Activated naive CD4-positive, alpha-beta T cell (primary cell): ENCODE measurements around the gene HIPK2.

Source experiments
- DNase-seq, 4 experiments: peaks; one replicate each; lab custom pipeline; 2025; lab: John Stamatoyannopoulos, UW

The HIPK2 gene

DNA sequence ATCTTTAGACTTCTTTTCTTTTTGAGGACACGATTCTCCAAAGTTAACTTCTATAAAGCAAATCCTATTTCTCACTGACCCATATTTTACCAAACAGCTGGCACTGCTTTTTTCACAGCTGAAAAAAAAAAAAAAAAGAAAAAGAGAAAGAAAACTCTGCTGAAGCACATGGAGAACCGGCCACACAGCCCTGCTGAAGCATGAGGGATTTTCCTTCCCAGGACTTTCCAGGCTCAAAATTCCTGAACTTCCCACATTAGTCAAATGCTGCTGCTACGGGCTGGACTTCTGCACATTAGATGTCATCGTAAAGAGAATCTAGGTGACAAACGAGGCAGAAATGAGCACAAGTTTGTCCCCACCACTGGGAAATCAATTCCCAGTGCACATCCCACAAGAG, 25.2 kb downstream of the HIPK2 start:
- no peak for DNase-seq

DNA sequence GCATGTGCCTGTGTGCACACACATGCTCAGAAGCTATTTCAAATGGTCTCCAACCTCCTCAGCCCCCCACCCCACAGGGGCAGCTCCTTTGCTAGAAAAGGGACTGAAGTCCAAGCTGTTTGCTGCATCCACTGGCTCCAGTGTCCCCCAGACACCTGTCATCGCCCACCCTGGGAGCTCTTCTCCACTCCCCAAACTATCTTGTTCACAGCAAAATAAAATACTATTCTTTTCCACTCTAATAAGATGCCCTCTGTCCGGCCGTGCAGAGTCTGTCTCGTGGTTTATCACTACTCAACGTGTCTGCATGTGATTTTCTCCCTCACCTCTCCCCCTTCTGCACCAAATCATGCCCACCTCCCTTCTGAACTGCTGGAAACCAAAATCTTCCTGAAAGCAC, 25.6 kb downstream of the HIPK2 start:
- no peak for DNase-seq

GRCh38 chr7:139750459-139751095, 27.2 kb downstream of the HIPK2 start:
- DNase-seq: no peak

DNA sequence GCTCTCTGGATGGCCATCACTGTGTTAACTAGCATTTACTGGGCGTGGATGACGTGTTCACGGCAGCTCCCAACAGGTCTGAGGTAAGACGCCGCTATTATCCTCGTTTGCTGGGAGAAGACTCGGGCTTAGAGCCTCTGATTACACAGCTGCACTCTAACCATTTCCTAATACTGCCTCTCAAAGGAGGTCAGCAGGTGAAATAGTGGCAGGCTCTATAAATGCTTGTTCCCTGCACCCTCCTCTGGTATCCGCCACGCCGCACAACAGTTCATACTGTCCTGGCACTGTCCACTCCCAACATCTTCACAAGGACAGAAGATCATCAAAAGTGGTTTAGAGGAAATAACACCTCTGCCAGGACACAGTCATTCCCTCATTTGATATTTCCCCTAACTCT, 28.3 kb downstream of the HIPK2 start:
- DNase-seq: no peak

GRCh38 chr7:139748941-139749340, 28.9 kb downstream of the HIPK2 start:
- DNase-seq: no peak

DNA sequence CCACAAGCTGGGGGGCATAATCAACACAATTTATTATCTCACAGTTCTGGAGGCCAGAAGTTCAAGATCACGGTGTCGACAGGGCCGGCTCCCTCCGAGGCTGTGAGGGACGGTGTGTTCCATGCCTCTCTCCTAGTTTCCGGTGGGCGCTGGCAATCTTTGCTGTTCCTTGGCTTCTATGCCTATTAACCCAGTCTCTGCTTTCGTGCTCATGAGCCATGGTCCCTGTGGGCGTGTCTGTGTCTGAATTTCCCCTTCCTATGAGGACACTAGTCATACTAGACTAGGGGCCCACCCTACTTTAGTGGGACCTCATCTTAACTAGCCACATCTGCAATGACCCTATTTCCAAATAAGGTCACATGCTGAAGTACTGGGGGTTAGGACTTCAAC, 29.4 kb downstream of the HIPK2 start:
- no peak for DNase-seq

- DNase-seq: no peak
Measured at GRCh38 chr7:139747662-139748372, 30.0 kb downstream of the HIPK2 start.

- no peak for DNase-seq
Measured at GRCh38 chr7:139746652-139747051, 31.1 kb downstream of the HIPK2 start.

GRCh38 chr7:139745678-139746143, 32.1 kb downstream of the HIPK2 start:
- no peak for DNase-seq

DNA sequence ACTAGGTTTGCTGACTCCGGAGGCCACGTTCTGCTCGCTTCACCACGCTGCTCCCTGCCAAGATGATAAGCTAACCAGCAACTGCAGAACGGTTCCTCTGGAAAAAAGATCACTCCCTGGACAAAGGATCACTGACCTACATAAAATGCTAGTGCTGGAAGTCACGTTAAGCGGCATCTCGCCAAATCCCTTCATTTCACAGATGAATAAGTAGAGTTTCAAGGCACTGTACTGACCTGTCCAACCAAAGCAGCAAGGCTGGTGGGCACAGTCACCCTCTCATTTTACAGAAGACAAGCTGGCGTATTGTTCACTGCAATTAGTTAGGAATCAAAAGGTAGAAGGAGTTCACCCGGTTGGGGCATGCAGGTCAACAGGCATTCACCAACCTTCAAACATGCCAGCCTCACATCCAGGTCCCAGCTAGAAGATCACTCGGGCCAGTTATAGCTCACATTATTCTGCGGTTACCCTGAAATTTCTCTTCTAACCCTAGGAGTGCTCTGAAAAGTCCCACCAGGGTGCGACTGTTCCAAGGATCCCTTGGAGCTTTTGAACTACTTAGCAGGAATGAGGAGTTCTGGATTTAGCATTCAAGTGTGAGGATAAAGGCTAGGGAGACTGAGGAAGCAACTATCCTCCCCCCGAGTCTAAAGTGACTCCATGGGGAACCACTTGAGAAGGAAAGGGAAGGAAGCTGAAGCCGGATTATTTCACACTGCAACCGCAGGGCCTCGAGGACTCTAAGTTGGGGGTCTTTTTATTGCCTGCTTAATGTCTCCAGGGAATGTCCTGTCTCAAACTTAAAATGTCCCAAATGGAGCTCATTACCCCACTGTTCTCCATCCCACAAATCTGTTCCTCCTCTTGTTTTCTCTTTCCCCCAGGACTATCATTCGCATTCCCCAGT, 32.8 kb downstream of the HIPK2 start:
- no peak for DNase-seq

DNA sequence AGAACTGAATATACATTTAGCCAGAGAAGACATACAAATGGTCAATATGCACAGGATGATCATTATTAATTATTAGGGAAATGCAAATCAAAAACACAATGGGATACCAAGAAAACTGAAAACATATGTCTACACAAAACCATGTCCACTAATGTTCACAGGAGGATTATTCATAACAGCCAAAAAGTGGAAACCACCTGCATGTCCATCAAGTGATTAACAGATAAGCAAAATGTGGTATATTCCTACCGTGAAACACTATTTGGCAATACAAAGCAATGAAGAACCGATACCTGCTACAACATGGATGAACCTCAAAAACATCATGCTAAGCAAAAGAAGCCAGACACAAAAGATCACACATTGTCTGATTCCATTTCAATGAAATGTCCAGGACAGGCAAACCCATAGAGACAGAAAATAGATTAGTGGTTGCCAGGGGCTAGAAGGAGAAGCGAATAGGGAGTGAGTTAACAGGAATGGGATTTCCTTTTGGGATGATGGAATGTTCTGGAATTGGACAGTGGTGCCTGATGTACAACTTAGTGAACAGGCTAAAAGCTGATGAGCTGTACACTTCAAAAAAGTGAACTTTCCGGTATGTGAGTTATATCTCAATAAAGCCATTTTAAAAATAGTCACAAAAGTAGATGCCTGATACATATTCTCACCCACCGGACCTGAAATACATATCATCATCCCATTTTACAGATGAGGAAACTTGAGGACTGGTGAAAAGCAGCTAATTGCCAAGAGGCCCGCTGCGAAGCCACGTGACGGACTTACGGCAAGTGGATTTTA, 33.6 kb downstream of the HIPK2 start:
- DNase-seq: no peak

- DNase-seq: no peak
Measured at GRCh38 chr7:139743267-139743966, 34.4 kb downstream of the HIPK2 start.

- DNase-seq: no peak
Measured at GRCh38 chr7:139741789-139742344, 35.9 kb downstream of the HIPK2 start.

- no peak for DNase-seq
Measured at GRCh38 chr7:139741239-139741638, 36.6 kb downstream of the HIPK2 start.

DNA sequence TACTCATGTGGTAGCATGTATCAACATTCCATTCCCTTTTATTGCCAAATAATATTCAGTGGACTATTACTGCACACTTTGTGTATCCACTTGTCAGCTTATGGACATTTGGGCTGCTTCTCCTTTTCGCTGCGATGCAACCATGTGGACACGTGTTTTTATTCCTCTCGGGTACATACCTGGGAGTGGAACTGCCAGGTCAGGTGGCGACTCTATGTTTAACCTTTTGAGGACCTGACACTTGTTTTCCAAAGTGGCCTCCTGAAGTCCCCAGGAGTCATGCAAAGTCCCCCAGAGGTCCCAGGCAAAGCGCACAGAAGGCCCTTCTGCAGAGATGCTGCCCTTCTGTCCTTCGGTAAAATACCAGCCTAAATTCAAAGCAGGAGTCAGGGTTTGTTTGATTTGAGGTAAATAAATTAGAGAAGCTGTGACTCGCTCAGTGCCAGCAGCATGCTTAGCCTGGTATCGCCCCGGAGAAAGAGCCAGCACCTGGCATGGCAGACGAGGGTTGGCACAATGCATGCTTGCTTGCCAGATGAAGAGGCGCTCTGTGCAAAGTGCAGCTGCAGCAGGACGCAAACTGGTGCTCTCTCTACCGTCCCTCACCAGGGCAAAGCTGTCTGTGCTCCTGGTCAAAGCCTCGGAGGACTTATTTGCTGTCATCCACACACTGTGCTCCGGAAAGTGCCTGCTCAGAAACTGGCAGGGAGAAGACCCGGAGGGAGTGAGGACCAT, 37.8 kb downstream of the HIPK2 start:
- DNase-seq: no peak

GRCh38 chr7:139738772-139739171, 39.0 kb downstream of the HIPK2 start:
- no peak for DNase-seq

DNA sequence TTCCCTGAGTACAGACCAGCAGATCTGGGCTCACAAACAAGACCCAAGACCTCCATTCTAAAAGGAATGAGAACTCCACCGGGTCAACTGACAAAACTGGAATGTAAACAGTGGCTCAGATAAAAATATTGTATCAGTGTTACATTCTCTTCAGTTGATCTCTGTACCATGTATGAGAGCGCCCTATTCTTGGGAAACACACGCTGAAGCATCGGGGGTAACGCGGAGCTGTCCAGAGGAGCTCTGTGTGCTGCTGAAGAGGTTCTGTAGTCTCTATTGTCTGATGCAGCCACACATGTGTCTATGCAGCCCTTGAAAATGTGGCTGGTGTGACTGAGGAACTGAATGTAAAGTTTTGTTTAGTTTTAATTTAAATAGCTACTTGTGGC, 39.7 kb downstream of the HIPK2 start:
- no peak for DNase-seq

DNA sequence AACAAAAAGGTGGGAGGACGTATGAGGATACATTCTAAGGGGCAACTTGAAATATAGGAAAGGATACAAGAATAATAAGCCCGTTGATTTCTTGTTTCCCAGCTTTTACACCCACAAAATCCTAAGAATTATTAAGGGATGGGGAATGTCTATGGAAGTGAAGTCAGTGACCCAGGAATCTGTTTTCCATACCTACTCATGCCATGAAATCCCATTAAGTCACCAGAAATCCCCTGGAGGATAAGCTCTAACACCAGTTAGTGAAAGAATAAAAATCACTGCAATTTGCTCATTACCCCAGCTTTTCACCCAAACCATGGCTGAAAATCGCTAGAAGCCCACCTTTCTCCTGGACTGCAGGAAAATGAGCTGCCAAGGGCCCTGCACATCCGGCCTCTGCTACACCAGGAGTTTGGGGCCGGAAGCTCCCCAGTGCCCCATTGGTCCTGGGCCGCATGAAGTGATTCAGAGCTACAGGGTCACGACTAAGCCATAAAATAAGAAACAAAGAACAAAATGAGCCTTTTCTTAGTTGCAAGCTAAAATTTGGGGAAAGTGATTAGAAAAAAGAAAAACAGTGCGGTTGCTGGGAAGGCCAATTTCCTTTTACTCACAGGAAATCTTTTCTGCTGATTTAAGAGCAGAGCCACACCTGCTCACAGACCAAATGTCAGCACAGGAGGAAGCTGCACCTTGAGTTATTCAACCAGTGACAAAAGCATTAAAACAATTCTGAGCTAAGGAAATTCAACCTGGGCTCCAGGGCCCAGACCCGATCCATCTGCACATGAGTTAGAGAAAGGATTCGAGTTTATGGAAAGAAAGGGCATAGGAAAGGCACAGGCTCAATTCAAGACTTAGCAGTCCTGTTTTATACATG, 40.3 kb downstream of the HIPK2 start:
- no peak for DNase-seq

DNA sequence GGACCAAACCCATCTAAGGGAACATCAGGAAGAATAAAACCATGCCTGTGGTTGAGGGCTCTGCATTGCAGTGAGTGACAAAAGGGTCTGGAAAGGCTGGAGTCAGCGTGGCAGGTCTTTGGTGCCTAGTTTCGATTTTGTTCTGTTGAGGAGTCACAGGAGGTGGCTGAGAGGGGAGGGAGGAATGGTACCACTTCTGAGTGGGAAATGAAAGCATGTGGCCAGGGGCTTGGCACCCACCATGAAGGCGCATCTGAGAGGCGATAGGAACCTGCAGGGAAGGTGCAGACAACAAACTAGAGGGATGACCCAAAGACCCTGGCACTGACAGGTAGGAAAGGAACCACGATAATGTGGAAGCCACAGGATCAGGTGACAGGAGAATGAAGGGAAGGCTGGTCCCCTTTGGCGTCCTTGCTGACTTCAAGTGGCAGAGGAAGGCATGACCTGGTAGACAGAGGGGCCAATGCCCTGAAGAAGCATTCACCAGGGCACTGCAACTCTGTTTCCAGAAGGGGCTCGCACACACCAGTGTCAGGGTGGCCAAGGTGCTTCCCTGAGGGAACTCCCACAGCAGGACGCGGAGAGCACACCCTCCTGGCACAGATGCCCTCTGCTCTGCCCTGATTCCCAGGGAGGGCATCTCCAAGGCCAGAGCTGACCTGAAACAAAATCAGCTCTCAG, 41.7 kb downstream of the HIPK2 start:
- no peak for DNase-seq
